ENCODE data around the gene EPHA7. TPM values are rescaled to one million over a fixed set of nuclear protein-coding genes. Genes with fewer than 3 reads are reported as not detected.

The EPHA7 gene
- polyA plus RNA-seq, 1 of the 3 experiments (the other 2 are of a cell fraction) = under 0.01 TPM

- TF ChIP-seq SMC3 (IDR thresholded peaks at IDR 0.05; ENCODE audit: low read depth, low read length) (no peak), USF2 (IDR thresholded peaks at IDR 0.05; ENCODE audit: borderline replicate concordance, low read depth, low read length) (no peak), MAX (IDR thresholded peaks at IDR 0.05; ENCODE audit: low read depth) (no peak), RCOR1 (IDR thresholded peaks at IDR 0.05; ENCODE audit: low read length) (no peak)
Measured at GRCh38 chr6:93388070-93388469, 31.3 kb downstream of the EPHA7 start (continued).

GRCh38 chr6:93376026-93376540 lies 43.3 kb downstream of the EPHA7 start:
- Histone ChIP-seq H3K9ac (no peak overlapping the region), H3K79me2 (ENCODE audit: insufficient read depth) (no peaks in the 10 kb centered on the region), H3F3A (replicated peaks; ENCODE audit: insufficient read depth) (no peaks in the 10 kb centered on the region), H3K9me3 (no peaks in the 10 kb centered on the region), H3K9me2 (no peaks in the 10 kb centered on the region), H3K36me3 (replicated peaks in 1 of 2; ENCODE audit: control insufficient read depth in 1 of 2, insufficient read depth in 2 of 2, low read length in 1 of 2) (no peaks in the 10 kb centered on the region), H2AFZ (ENCODE audit: low read depth) (no peak overlapping the region), H3K27ac (ENCODE audit: low read depth in 2 of 2, low read length in 1 of 2) (no peak overlapping the region), H3K4me2 (no peak overlapping the region), H3K27me3 (ENCODE audit: insufficient read depth) (no peaks in the 10 kb centered on the region), H4K20me1 (ENCODE audit: insufficient read depth) (no peaks in the 10 kb centered on the region), H3K4me1 (ENCODE audit: control insufficient read depth in 1 of 2, insufficient read depth in 2 of 2, low read depth in 1 of 2, low read length in 1 of 2) (no peaks in the 10 kb centered on the region), H3K4me3 (ENCODE audit: low read depth in 2 of 2, low read length in 1 of 2) (no peak overlapping the region)
- DNase-seq = no peak
- ChIA-PET POLR2A (no interaction called here), CTCF (no interaction called here)
- WGBS (ENCODE audit: low lambda C conversion rate) = 0% methylated on average over 3 of the region's 3 CpGs
- TF ChIP-seq NRF1 (IDR thresholded peaks at IDR 0.05; ENCODE audit: low read depth, low read length) (no peak), ZBTB33 (IDR thresholded peaks at IDR 0.05; ENCODE audit: borderline replicate concordance, low read depth) (no peak), YY1 (IDR thresholded peaks at IDR 0.05; ENCODE audit: low read depth) (no peak), RXRA (IDR thresholded peaks at IDR 0.05; ENCODE audit: borderline replicate concordance, low read depth) (no peak)

- TF ChIP-seq PBX3 (IDR thresholded peaks at IDR 0.05) (no peak), POLR2AphosphoS5 (IDR thresholded peaks at IDR 0.05; ENCODE audit: low read depth, low read length) (no peak), ELF1 (IDR thresholded peaks at IDR 0.05) (no peak), USF2 (IDR thresholded peaks at IDR 0.05; ENCODE audit: borderline replicate concordance, low read depth, low read length) (no peak), CHD2 (IDR thresholded peaks at IDR 0.05; ENCODE audit: low read length, partially characterized antibody) (no peak), YY1 (IDR thresholded peaks at IDR 0.05; ENCODE audit: low read depth) (no peak), TCF12 (IDR thresholded peaks at IDR 0.05) (no peak)
- POLR2A ChIA-PET = no interaction called here
- WGBS (ENCODE audit: low lambda C conversion rate) = 19% methylated on average over 2 of the region's 2 CpGs
Measured at GRCh38 chr6:93373445-93373844, 45.9 kb downstream of the EPHA7 start.

More at GRCh38 chr6:93373445-93373844, 45.9 kb downstream of the EPHA7 start:
- CTCF ChIA-PET = no interaction called here
- H3K27me3 ChIP-seq (ENCODE audit: insufficient read depth) = no peaks in the 10 kb centered on the region
- no peak overlapping the region for H3K4me2 ChIP-seq
- no peak overlapping the region for H3K4me3 ChIP-seq (ENCODE audit: low read depth in 2 of 2, low read length in 1 of 2)
- no peaks in the 10 kb centered on the region for H3K9me2 ChIP-seq
- H2AFZ ChIP-seq (ENCODE audit: low read depth) = no peak overlapping the region
- H4K20me1 ChIP-seq (ENCODE audit: insufficient read depth) = no peaks in the 10 kb centered on the region
- no peak overlapping the region for H3K9ac ChIP-seq
- no peaks in the 10 kb centered on the region for H3K4me1 ChIP-seq (ENCODE audit: control insufficient read depth in 1 of 2, insufficient read depth in 2 of 2, low read depth in 1 of 2, low read length in 1 of 2)
- H3K36me3 ChIP-seq (replicated peaks in 1 of 2; ENCODE audit: control insufficient read depth in 1 of 2, insufficient read depth in 2 of 2, low read length in 1 of 2) = no peaks in the 10 kb centered on the region
- H3K27ac ChIP-seq (ENCODE audit: low read depth in 2 of 2, low read length in 1 of 2) = no peak overlapping the region
- DNase-seq = no peak
- H3K9me3 ChIP-seq = no peaks in the 10 kb centered on the region
- H3K79me2 ChIP-seq (ENCODE audit: insufficient read depth) = no peaks in the 10 kb centered on the region
- H3F3A ChIP-seq (replicated peaks; ENCODE audit: insufficient read depth) = no peaks in the 10 kb centered on the region

All from SK-N-SH (cell line).